ENCODE results near the gene CLIP1.

DNA sequence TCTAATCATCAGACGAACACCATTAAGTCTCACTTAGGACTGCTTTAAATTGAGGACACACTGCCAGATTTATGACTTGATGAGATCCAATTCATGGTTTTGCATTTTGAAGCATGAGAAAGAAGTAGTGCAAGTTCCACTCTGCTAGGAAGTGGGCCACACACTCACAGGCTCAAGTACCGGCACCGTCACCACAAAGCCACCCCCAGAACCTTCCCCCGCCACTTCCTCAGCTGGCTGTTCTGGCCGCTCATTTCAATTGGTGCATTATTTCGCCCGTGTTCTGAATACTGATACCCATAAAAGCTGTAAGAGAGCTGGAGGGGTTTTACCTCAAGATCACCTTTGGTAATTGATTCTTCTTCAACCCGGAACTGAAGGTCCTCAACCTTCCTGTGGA lies 70.1 kb downstream of the CLIP1 start:
- TF ChIP-seq, protein P1, sequence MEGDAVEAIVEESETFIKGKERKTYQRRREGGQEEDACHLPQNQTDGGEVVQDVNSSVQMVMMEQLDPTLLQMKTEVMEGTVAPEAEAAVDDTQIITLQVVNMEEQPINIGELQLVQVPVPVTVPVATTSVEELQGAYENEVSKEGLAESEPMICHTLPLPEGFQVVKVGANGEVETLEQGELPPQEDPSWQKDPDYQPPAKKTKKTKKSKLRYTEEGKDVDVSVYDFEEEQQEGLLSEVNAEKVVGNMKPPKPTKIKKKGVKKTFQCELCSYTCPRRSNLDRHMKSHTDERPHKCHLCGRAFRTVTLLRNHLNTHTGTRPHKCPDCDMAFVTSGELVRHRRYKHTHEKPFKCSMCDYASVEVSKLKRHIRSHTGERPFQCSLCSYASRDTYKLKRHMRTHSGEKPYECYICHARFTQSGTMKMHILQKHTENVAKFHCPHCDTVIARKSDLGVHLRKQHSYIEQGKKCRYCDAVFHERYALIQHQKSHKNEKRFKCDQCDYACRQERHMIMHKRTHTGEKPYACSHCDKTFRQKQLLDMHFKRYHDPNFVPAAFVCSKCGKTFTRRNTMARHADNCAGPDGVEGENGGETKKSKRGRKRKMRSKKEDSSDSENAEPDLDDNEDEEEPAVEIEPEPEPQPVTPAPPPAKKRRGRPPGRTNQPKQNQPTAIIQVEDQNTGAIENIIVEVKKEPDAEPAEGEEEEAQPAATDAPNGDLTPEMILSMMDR (conservative IDR thresholded peaks at IDR 0.05 in 1 of 2, IDR thresholded peaks at IDR 0.05 in 1 of 2; ENCODE audit: extremely low read depth in 1 of 2, insufficient read depth in 1 of 2, low read depth in 1 of 2, low read length in 2 of 2) = no peak
- TF ChIP-seq EZH2 (IDR thresholded peaks at IDR 0.05; ENCODE audit: borderline replicate concordance, low read length) = no peak
